ENCODE results near the gene PLA2G4A.

- peak in 1 of 6 experiments; percentile 6 for TF ChIP-seq CTCF (IDR thresholded peaks at IDR 0.05)
- TF ChIP-seq POLR2A (IDR thresholded peaks at IDR 0.05) = no peak
Measured at GRCh38 chr1:186806477-186806876, 22.3 kb upstream of the PLA2G4A start.

Measured in esophagus squamous epithelium (tissue), 4 donors.